Activated CD4-positive, alpha-beta T cell treated with anti-CD3 and anti-CD28 coated beads, Interleukin-2, amount 10 ng/mL, durations not matched to agents 7 days and 5 days (primary cell): ENCODE measurements around the gene SLC6A6. TPM values are rescaled to one million over a fixed set of nuclear protein-coding genes. Genes with fewer than 3 reads are reported as not detected.
A peak's percentile ranks its signal among the peaks of the same experiment; 100 is the strongest.

Source experiments
- CTCF ChIA-PET: fragments of 350-600 bp; sonication (Branson Sonifier 250); formaldehyde crosslinking; loops from one replicate; lab custom pipeline; 2021; ENCODE audit warnings: antibody characterized with exemption; lab: Charles Lee
- POLR2A ChIA-PET: fragments of 350-600 bp; sonication (Branson Sonifier 250); formaldehyde crosslinking; loops from one replicate; lab custom pipeline; 2021; ENCODE audit warnings: antibody characterized with exemption; lab: Charles Lee
- DNase-seq: peaks from one replicate; pipeline ENCODE4 v3.0.0-alpha.2; 2020
- H3K27ac Mint-ChIP-seq: one replicate; pipeline ENCODE4 v1.8.0; 2021; ENCODE audit warnings: mild to moderate bottlenecking, moderate library complexity, mixed read lengths
- H3K27me3 Mint-ChIP-seq: one replicate; pipeline ENCODE4 v1.8.0; 2021; ENCODE audit warnings: mixed read lengths
- H3K36me3 Mint-ChIP-seq: one replicate; pipeline ENCODE4 v1.8.0; 2021; ENCODE audit warnings: low read depth, mixed read lengths
- H3K4me1 Mint-ChIP-seq: one replicate; pipeline ENCODE4 v1.8.0; 2021; ENCODE audit warnings: mixed read lengths
- H3K4me3 Mint-ChIP-seq: one replicate; pipeline ENCODE4 v1.8.0; 2021; ENCODE audit warnings: mild to moderate bottlenecking, moderate library complexity, mixed read lengths
- H3K9me3 Mint-ChIP-seq: one replicate; pipeline ENCODE4 v1.8.0; 2021; ENCODE audit warnings: mixed read lengths
- total RNA-seq, 2 experiments: library from RNA; stranded (reverse); gene quantifications; one replicate each; pipeline ENCODE4 v1.2.3, GENCODE V29; 2021

Gene SLC6A6
- 10 to 100 TPM; 42.0 to 43.1 TPM for total RNA-seq

GRCh38 chr3:14402304-14402811 lies at the start of gene SLC6A6:
Gene SLC6A6 (plus strand): TSS chr3:14402606. CDS start chr3:14443635, 41,029 bp downstream.
- CTCF ChIA-PET: interaction anchor here (0.6 to 1.6 kb wide), 8 partner anchors 9 to 506 kb away, joined by 3 to 5 read pairs (median 3); no protein-coding TSS in a partner anchor
- POLR2A ChIA-PET: interaction anchor here (0.8 to 1.8 kb wide), 2 partner anchors 29 to 60 kb away, joined by 3 to 12 read pairs; no protein-coding TSS in a partner anchor
- no peaks in the 10 kb centered on the region for H3K27me3 Mint-ChIP-seq
- H3K4me1 Mint-ChIP-seq: peaks cover 55% of the 10 kb centered on the region
- H3K36me3 Mint-ChIP-seq: peaks cover 17% of the 10 kb centered on the region
- H3K4me3 Mint-ChIP-seq: peak within 1 kb of the TSS; percentile 98
- peak within 1 kb of the TSS; percentile 99 for H3K27ac Mint-ChIP-seq
- DNase-seq: peak; percentile 95
- no peaks in the 10 kb centered on the region for H3K9me3 Mint-ChIP-seq

DNA sequence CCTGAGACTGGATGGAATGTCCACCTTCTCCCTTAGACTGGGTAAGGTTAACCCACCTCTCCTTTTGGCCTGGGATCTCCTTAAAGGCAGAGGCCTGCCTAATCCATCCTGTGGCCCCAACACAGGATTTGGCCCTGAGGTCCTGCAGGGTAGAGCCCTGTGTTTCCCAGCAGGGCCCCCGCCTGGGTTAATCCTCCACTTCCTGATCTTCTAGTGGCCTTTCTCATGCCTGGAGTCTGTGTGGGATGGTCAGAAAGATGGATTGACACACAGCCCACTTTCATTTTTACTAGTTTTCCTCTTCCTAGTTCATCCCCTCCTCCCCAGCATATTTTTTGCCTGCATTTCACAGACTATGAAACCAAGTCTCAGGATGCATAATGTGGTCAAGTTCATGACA lies 48.9 kb upstream of the SLC6A6 start:
- Mint-ChIP-seq H3K4me3 (no peak overlapping the region), H3K4me1 (no peaks in the 10 kb centered on the region), H3K27me3 (no peaks in the 10 kb centered on the region), H3K9me3 (no peaks in the 10 kb centered on the region), H3K36me3 (no peaks in the 10 kb centered on the region), H3K27ac (no peak overlapping the region)
- CTCF ChIA-PET: no interaction called here
- DNase-seq: no peak
- POLR2A ChIA-PET: no interaction called here

DNA sequence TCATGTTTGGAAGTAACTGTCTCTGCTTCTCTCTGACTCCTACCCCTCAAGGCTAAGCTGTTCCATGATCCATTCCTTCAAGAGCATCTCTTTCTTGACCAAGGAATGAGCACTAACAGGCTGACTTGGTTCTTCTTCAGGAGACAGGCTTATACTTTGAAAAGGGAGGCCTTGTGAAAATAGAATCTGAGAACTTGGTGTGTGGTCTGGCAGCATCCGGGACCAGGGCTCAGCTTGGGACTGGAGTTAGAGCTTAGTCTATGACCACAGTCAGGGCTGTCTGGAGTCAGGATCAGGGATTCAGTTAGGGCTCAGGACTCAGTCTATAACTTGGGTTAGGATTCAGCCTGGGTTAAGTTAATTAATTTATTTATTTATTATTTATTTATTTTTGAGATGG lies 44.9 kb upstream of the SLC6A6 start:
- DNase-seq: no peak
- Mint-ChIP-seq H3K4me3 (no peak overlapping the region), H3K27ac (no peak overlapping the region), H3K4me1 (no peaks in the 10 kb centered on the region), H3K27me3 (no peaks in the 10 kb centered on the region), H3K36me3 (no peaks in the 10 kb centered on the region), H3K9me3 (no peaks in the 10 kb centered on the region)
- CTCF ChIA-PET: interaction anchor here (0.5 to 0.8 kb wide), 2 partner anchors 11 to 898 kb away, joined by 3 to 6 read pairs; no protein-coding TSS in a partner anchor
- POLR2A ChIA-PET: no interaction called here

GRCh38 chr3:14358426-14359211 lies 43.8 kb upstream of the SLC6A6 start:
- POLR2A ChIA-PET: no interaction called here
- CTCF ChIA-PET: interaction anchor here (0.9 kb wide), 1 partner anchor 20 kb away, joined by 3 read pairs; no protein-coding TSS in a partner anchor
- Mint-ChIP-seq H3K36me3 (no peaks in the 10 kb centered on the region), H3K4me1 (no peaks in the 10 kb centered on the region), H3K27ac (no peak overlapping the region), H3K27me3 (no peaks in the 10 kb centered on the region), H3K4me3 (no peak overlapping the region), H3K9me3 (no peaks in the 10 kb centered on the region)
- DNase-seq: no peak

GRCh38 chr3:14359348-14359747 lies 43.1 kb upstream of the SLC6A6 start:
- ChIA-PET POLR2A (no interaction called here), CTCF (interaction anchor here (0.9 kb wide), 1 partner anchor 19 kb away, joined by 3 read pairs; no protein-coding TSS in a partner anchor)
- H3K27ac Mint-ChIP-seq: no peak overlapping the region

DNA sequence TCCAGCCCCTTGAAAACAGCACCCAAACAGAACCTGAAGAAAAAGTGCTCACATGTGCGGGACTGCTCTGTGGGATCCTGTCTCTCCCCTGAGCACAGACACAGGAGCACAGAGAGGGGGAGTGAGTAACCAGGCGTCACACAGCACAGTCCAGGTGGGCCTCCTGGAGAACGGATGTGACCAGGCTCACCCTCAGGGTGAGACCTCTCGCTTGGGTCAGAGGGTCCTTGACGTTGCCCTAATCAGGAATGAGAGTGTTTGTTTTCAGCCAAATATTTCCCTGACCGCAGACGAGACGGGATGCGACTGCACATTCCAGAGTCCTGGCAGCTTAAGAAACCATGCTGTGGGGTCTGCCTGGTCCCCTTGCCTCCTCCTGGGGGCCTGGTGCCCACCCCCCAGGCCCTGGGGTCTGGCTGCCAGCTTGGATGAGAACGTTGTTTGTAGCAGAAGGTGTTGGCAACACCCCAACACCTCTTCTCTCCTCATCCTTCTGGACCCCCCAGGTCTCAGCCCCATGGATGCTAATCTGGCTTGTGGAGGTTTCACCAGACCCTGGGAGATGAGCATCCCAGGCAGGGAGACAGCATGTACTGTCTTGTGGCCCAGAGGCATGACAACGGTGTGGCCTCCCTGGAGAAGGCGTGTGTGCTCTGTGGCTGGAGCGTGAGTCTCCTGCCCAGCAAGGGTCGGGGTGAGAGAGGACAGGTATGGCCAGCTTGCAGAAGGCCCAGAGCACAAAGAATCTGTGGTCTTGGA lies 42.1 kb upstream of the SLC6A6 start:
- Mint-ChIP-seq H3K27ac (no peak overlapping the region), H3K4me1 (no peaks in the 10 kb centered on the region), H3K9me3 (no peaks in the 10 kb centered on the region), H3K4me3 (no peak overlapping the region), H3K36me3 (no peaks in the 10 kb centered on the region), H3K27me3 (no peaks in the 10 kb centered on the region)
- CTCF ChIA-PET: no interaction called here
- POLR2A ChIA-PET: no interaction called here
- DNase-seq: no peak

More at GRCh38 chr3:14359348-14359747, 43.1 kb upstream of the SLC6A6 start:
- no peak overlapping the region for H3K4me3 Mint-ChIP-seq
- H3K36me3 Mint-ChIP-seq: no peaks in the 10 kb centered on the region
- no peaks in the 10 kb centered on the region for H3K4me1 Mint-ChIP-seq
- H3K27me3 Mint-ChIP-seq: no peaks in the 10 kb centered on the region
- H3K9me3 Mint-ChIP-seq: no peaks in the 10 kb centered on the region
- no peak for DNase-seq

GRCh38 chr3:14361068-14361677 lies 41.2 kb upstream of the SLC6A6 start:
- Mint-ChIP-seq H3K36me3 (no peaks in the 10 kb centered on the region), H3K27me3 (no peaks in the 10 kb centered on the region), H3K27ac (no peak overlapping the region), H3K9me3 (no peaks in the 10 kb centered on the region), H3K4me3 (no peak overlapping the region), H3K4me1 (no peaks in the 10 kb centered on the region)
- ChIA-PET POLR2A (no interaction called here), CTCF (no interaction called here)
- DNase-seq: no peak

DNA sequence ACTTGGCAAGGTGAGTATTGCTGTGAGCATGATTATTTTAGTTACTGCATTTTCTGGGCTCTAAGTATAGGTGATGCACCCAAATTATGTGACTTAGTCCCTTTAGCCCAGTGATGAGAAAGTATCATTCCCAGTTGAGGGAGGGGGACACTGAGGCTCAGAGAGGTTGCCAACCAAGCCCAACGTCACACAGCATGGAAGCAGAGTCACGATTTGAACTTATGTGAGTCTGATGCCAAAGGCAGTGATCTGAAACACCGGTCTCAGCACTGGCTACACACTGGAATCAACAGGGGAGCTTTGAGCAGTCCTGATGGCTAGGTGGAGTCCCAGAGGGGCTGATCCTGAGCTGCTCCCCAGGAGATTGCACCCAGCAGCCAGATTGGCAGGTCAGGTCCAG lies 39.5 kb upstream of the SLC6A6 start:
- no peaks in the 10 kb centered on the region for H3K4me1 Mint-ChIP-seq
- no peak for DNase-seq
- no peaks in the 10 kb centered on the region for H3K27me3 Mint-ChIP-seq
- H3K9me3 Mint-ChIP-seq: no peaks in the 10 kb centered on the region
- ChIA-PET CTCF (no interaction called here), POLR2A (no interaction called here)
- H3K36me3 Mint-ChIP-seq: no peaks in the 10 kb centered on the region
- H3K4me3 Mint-ChIP-seq: no peak overlapping the region
- no peak overlapping the region for H3K27ac Mint-ChIP-seq

DNA sequence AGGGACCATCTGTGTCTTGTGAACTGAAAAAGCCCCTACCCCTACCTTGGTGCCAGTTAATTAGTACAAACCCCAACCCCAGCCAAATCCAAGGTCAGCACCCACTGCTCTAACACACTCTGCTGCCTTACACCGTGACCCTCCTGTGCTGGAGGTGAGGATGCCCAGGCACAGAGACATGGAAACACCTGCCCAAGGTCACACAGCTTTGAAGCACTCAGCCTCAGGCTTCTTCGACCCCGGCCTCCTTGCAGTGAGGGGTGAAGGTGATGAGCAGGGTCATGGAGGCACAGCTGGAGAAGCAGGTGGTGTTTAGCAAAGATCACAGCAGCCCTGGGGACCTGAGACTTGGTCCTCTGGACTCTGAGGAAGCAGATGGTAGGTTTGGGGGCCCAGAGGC lies 39.0 kb upstream of the SLC6A6 start:
- ChIA-PET POLR2A (no interaction called here), CTCF (interaction anchor here (1.1 kb wide), 1 partner anchor 13 kb away, joined by 3 read pairs; no protein-coding TSS in a partner anchor)
- H3K4me1 Mint-ChIP-seq: no peaks in the 10 kb centered on the region
- no peaks in the 10 kb centered on the region for H3K36me3 Mint-ChIP-seq
- no peak overlapping the region for H3K27ac Mint-ChIP-seq
- H3K4me3 Mint-ChIP-seq: no peak overlapping the region
- no peak for DNase-seq
- H3K27me3 Mint-ChIP-seq: no peaks in the 10 kb centered on the region
- H3K9me3 Mint-ChIP-seq: no peaks in the 10 kb centered on the region

- H3K4me3 Mint-ChIP-seq: no peak overlapping the region
- H3K9me3 Mint-ChIP-seq: no peaks in the 10 kb centered on the region
- H3K27me3 Mint-ChIP-seq: no peaks in the 10 kb centered on the region
- POLR2A ChIA-PET: no interaction called here
- H3K27ac Mint-ChIP-seq: no peak overlapping the region
- CTCF ChIA-PET: interaction anchor here (1.1 kb wide), 1 partner anchor 12 kb away, joined by 3 read pairs; no protein-coding TSS in a partner anchor
- no peak for DNase-seq
- no peaks in the 10 kb centered on the region for H3K4me1 Mint-ChIP-seq
- H3K36me3 Mint-ChIP-seq: no peaks in the 10 kb centered on the region
Observed at GRCh38 chr3:14363991-14364390, 38.4 kb upstream of the SLC6A6 start.

DNA sequence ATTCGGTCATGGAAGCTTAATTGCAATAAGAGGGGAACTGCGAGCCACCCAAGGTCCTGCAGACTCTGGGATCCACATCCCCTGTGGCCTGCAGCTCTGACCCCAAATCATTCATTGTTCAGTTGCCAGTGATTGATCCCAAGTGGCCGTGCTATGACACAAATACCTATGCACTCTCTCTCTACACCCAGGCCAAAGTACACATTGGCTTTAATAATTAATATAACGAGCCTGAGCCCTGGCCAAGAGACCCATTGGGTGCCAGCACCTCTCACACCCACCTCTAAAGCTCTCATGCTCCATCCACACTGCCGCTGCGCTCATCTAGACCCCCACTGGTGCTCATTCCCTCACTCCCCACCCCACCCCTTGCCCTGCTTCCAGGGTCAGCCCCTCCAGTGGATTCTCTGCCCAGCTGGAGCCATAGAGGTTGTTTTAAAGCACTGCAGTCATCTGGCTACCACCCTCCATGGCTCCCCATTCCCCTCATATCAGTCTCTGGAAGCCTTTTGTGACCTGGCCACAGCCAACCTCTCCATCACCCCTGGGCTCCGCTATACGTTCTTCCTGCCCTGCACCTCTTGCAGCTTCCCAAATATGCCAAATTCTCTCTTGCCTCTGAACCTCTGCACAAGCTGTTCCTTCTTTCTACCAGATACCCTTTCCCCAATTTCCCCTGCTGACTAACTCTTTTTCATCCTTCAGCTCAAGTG lies 37.7 kb upstream of the SLC6A6 start:
- Mint-ChIP-seq H3K27ac (no peak overlapping the region), H3K9me3 (no peaks in the 10 kb centered on the region), H3K4me3 (no peak overlapping the region), H3K36me3 (no peaks in the 10 kb centered on the region), H3K4me1 (no peaks in the 10 kb centered on the region), H3K27me3 (no peaks in the 10 kb centered on the region)
- DNase-seq: no peak
- CTCF ChIA-PET: interaction anchor here (1.1 to 1.6 kb wide), 2 partner anchors 11 to 19 kb away, joined by 3 read pairs; no protein-coding TSS in a partner anchor
- POLR2A ChIA-PET: no interaction called here

DNA sequence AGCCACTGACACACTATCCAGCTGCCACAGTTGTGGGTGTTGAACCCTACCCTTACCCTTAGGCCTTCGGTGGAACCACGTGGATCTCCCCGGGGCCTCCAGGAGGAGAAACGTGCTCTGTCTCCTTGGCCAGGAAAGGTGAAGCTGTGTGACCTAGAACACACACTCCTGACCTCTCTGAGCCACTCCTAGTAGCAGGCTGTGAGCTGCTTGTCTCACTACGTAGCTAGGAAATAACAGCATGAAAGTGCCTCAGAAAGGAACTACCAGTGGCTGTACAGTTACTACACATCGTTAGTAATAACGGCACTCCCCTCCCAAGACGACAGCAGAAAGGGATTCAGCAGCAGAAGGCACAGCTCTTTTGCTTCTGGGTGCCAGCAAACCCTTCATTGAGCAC lies 36.2 kb upstream of the SLC6A6 start:
- no peak for DNase-seq
- Mint-ChIP-seq H3K4me1 (peaks cover 2% of the 10 kb centered on the region), H3K4me3 (no peak overlapping the region), H3K27ac (no peak overlapping the region), H3K27me3 (no peaks in the 10 kb centered on the region), H3K36me3 (no peaks in the 10 kb centered on the region), H3K9me3 (no peaks in the 10 kb centered on the region)
- POLR2A ChIA-PET: no interaction called here
- CTCF ChIA-PET: interaction anchor here (1.4 kb wide), 1 partner anchor 21 kb away, joined by 3 read pairs; no protein-coding TSS in a partner anchor
